ENCODE data around the gene EHBP1. TPM values are rescaled to one million over a fixed set of nuclear protein-coding genes. Genes with fewer than 3 reads are reported as not detected.

EHBP1 gene
- total RNA-seq (31.6 and 34.8 TPM in 2 replicates), polyA plus RNA-seq (5.0 and 8.4 TPM in 2 replicates), polyA minus RNA-seq (32.1 and 45.1 TPM in 2 replicates), Bru-seq, nascent RNA (percentile 75 among the genes with signal in this experiment), BruChase-seq, experiment 1, labeled RNA remaining after a 6-hour chase (percentile 52 among the genes with signal in this experiment), BruChase-seq, experiment 2, labeled RNA remaining after a 2-hour chase (percentile 55 among the genes with signal in this experiment)
- 11.3 and 11.8 TPM in 2 replicates for polyA plus RNA-seq (2011; cell fraction: cytosol; rRNA removed)
- 23.7 and 25.8 TPM in 2 replicates for polyA plus RNA-seq (2011; cell fraction: nucleus; rRNA removed)
- 21.0 and 24.8 TPM in 2 replicates for polyA plus RNA-seq (2012)
- 10.5 TPM for polyA minus RNA-seq (2011; cell fraction: cytosol; rRNA and poly(A)+ RNA removed)
- 68.4 and 80.3 TPM in 2 replicates for polyA minus RNA-seq (2011; cell fraction: nucleus; rRNA and poly(A)+ RNA removed)
- long read RNA-seq, full-length matches to known transcripts: 1 of 22 reads
- long read RNA-seq, partial matches to known transcripts: 4 of 22 reads
- long read RNA-seq, other reads (novel, unspliced or antisense): 17 of 22 reads

DNA sequence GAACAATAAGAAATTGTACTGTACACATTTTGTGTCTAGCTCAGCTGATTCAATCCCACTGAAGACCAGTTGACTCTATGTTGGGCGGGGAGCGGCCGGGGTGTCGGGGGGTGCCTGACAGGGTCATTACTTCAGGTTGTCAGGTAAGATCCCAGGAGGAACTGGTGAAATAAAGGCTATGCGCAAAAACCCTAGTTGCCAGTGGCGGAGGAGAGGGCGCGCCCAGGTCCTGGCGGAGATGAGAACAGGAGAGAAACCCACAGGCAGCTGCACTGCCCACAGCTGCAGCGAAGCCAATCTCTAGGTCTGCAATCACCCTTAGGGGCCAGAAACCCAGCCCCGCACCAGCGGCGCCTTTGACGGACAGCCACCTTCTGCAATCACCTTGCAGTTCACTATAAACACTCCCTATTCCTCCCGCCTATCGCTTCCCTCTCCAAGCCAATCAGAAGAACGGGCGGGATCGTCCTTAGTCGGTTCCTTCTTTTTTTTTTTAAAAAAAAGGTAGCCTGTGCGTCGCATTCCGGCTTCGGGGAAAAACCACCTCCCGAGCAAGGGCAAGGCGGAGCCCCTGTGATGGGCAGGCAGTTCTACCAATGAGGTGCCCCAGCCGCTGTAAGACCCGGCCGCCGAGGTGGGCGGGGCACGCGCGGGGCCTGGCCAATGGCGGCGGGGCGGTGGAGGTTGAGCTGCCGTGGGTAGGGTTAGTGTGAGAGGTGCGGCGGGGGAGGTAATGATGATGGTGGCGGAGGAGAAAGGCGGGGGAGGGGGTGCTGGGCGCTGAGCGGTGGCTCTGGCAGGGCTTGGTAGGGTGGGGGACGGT lies at the start of gene EHBP1:
TSS of gene EHBP1 (plus strand) at position 707 of the 823 bp plus-strand sequence. CDS start 1,479 bp downstream, outside the sequence.
- H2AFZ ChIP-seq (ENCODE audit: low read depth, low read length): peak within 1 kb of the TSS; percentile 94
- no peaks in the 10 kb centered on the region for H3K9me3 ChIP-seq (replicated peaks; ENCODE audit: control insufficient read depth, insufficient read depth, low read length)
- TF ChIP-seq MYC (IDR thresholded peaks at IDR 0.05; ENCODE audit: low read depth, low read length): no peak
- TF ChIP-seq POLR2AphosphoS5 (IDR thresholded peaks at IDR 0.05; ENCODE audit: insufficient read depth, low read depth, low read length): peak; percentile 49
- TF ChIP-seq POLR2A (IDR thresholded peaks at IDR 0.05; ENCODE audit: low read depth, low read length): peak; percentile 69
- TF ChIP-seq JUN (IDR thresholded peaks at IDR 0.05; ENCODE audit: borderline replicate concordance, insufficient read depth, insufficient read length, low read depth): no peak
- no peak for TF ChIP-seq GATA2 (IDR thresholded peaks at IDR 0.05; ENCODE audit: insufficient read depth, insufficient read length, low read depth, low read length)
- TF ChIP-seq, protein P1, sequence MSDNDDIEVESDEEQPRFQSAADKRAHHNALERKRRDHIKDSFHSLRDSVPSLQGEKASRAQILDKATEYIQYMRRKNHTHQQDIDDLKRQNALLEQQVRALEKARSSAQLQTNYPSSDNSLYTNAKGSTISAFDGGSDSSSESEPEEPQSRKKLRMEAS (IDR thresholded peaks at IDR 0.05; ENCODE audit: insufficient read depth, insufficient read length): no peak
- TF ChIP-seq FOS (IDR thresholded peaks at IDR 0.05; ENCODE audit: borderline replicate concordance, insufficient read depth, low read length): no peak
- TF ChIP-seq, protein P2, sequence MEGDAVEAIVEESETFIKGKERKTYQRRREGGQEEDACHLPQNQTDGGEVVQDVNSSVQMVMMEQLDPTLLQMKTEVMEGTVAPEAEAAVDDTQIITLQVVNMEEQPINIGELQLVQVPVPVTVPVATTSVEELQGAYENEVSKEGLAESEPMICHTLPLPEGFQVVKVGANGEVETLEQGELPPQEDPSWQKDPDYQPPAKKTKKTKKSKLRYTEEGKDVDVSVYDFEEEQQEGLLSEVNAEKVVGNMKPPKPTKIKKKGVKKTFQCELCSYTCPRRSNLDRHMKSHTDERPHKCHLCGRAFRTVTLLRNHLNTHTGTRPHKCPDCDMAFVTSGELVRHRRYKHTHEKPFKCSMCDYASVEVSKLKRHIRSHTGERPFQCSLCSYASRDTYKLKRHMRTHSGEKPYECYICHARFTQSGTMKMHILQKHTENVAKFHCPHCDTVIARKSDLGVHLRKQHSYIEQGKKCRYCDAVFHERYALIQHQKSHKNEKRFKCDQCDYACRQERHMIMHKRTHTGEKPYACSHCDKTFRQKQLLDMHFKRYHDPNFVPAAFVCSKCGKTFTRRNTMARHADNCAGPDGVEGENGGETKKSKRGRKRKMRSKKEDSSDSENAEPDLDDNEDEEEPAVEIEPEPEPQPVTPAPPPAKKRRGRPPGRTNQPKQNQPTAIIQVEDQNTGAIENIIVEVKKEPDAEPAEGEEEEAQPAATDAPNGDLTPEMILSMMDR (IDR thresholded peaks at IDR 0.05; ENCODE audit: extremely low read depth in 1 of 2, insufficient read depth in 1 of 2, low read depth in 1 of 2, low read length in 2 of 2): no peak
- intact Hi-C loops (cut with micrococcal nuclease): loop anchor here (1.0 to 10.0 kb wide), 8 partner anchors 70 to 800 kb away; partner anchors contain the start of genes COMMD1, OTX1 and TMEM17
- peak; percentile 100 for DNase-seq (ENCODE audit: low read depth, low spot score)
- ChIA-PET CTCF (interaction anchor here (0.7 to 3.2 kb wide), 4 partner anchors 9 to 248 kb away, joined by 3 to 17 read pairs (median 5); no protein-coding TSS in a partner anchor), POLR2A (interaction anchor here (0.6 to 1.0 kb wide), 6 partner anchors 40 to 1343 kb away, joined by 3 to 7 read pairs (median 4); partner anchors contain the start of genes TMEM17 and XPO1)
- dilution Hi-C loops (cut with MboI; ENCODE audit: extremely low pct_ligation_motif_present, low sequenced_read_pairs): no loop called here
- peak within 1 kb of the TSS; percentile 94 for H3K4me2 ChIP-seq (ENCODE audit: insufficient read depth, low read length)
- H3K79me2 ChIP-seq (ENCODE audit: control insufficient read depth, insufficient read depth, low read length): peaks cover 28% of the 10 kb centered on the region
- no peaks in the 10 kb centered on the region for H4K20me1 ChIP-seq (replicated peaks; ENCODE audit: control insufficient read depth, extremely low read depth, insufficient read depth, low read length)
- peak; percentile 97 for FAIRE-seq
- BruUV-seq (replicated peaks): TSS peak; percentile 48
- H3K4me1 ChIP-seq (ENCODE audit: control insufficient read depth, extremely low read depth, insufficient read depth, low read length): peaks cover 17% of the 10 kb centered on the region
- peak within 1 kb of the TSS; percentile 84 to 87 (median 85) for H3K4me3 ChIP-seq (replicated peaks in 1 of 3; ENCODE audit: insufficient read depth in 1 of 3, low read depth in 1 of 3, low read length in 3 of 3)
- no peaks in the 10 kb centered on the region for H3K27me3 ChIP-seq (ENCODE audit: control insufficient read depth in 2 of 2, insufficient read depth in 2 of 2, low read length in 2 of 2)
- peak within 1 kb of the TSS; percentile 29 for H3K27ac ChIP-seq (ENCODE audit: insufficient read depth, low read depth, low read length)
- no peaks in the 10 kb centered on the region for H3K9me1 ChIP-seq (replicated peaks; ENCODE audit: control insufficient read depth, extremely low read depth, insufficient read depth, low read length)
- no peaks in the 10 kb centered on the region for H3K36me3 ChIP-seq (ENCODE audit: control insufficient read depth in 2 of 2, extremely low read depth in 1 of 2, insufficient read depth in 2 of 2, low read length in 2 of 2)
- H3K9ac ChIP-seq (replicated peaks; ENCODE audit: extremely low read depth, insufficient read depth, low read length): peak within 1 kb of the TSS; percentile 48
